Fibroblast of pulmonary artery (primary cell): ENCODE results near the gene KRTAP4-3.
"Not testable (repeated sequence)": the region's sequence is repeated elsewhere in the genome, so short reads cannot be mapped to it uniquely, and the experiment has no call there.

Experiments used
- DNase-seq: peaks from one replicate; pipeline ENCODE4 v3.0.0-alpha.2; 2010; ENCODE audit warnings: low read depth
- H3K4me3 ChIP-seq: replicated peaks from 2 replicates; pipeline ENCODE4 v1.5.1; 2011; ENCODE audit warnings: low read depth, mild to moderate bottlenecking, control low read depth, low read length, moderate library complexity
- CTCF ChIP-seq: IDR thresholded peaks from 2 replicates; pipeline ENCODE4 v1.5.1; 2011; ENCODE audit warnings: mild to moderate bottlenecking, control low read depth, low read length, inconsistent platforms; ENCODE audit errors: missing control alignments

KRTAP4-3 gene

GRCh38 chr17:41177727-41178271 lies 9.8 kb upstream of the KRTAP4-3 start, which contains the start of gene KRTAP4-2:
KRTAP4-2 (minus strand) TSS chr17:41178221; CDS start chr17:41178164, 57 bp downstream.
- H3K4me3 ChIP-seq: no peak within 1 kb of the TSS
- no peak for DNase-seq
- TF ChIP-seq CTCF: no peak

- no peak overlapping the region for H3K4me3 ChIP-seq
- TF ChIP-seq CTCF: no peak
- no peak for DNase-seq
These were observed 8.8 kb upstream of the KRTAP4-3 start for GRCh38 chr17:41176744-41177387.

GRCh38 chr17:41171886-41172285 lies 3.9 kb upstream of the KRTAP4-3 start:
- H3K4me3 ChIP-seq: no peak overlapping the region
- no peak for TF ChIP-seq CTCF
- DNase-seq: no peak

- no peak for TF ChIP-seq CTCF
- no peak for DNase-seq
- no peak overlapping the region for H3K4me3 ChIP-seq
These were observed 460 bp downstream of the KRTAP4-3 start for GRCh38 chr17:41167561-41167960.

- no peak for DNase-seq
- H3K4me3 ChIP-seq: no peak overlapping the region
- no peak for TF ChIP-seq CTCF
These were observed 4.2 kb downstream of the KRTAP4-3 start for GRCh38 chr17:41163828-41164227.

GRCh38 chr17:41160648-41161047 lies 7.4 kb downstream of the KRTAP4-3 start, which contains the start of gene KRTAP4-4:
KRTAP4-4 (minus strand) TSS chr17:41160748; CDS start chr17:41160691, 57 bp downstream.
- no peak for DNase-seq
- no peak within 1 kb of the TSS for H3K4me3 ChIP-seq
- TF ChIP-seq CTCF: no peak

- not testable (repeated sequence) for H3K4me3 ChIP-seq, DNase-seq
These were observed 7.8 kb downstream of the KRTAP4-3 start for GRCh38 chr17:41160190-41160589.
